K562 (cell line): ENCODE results near the gene SETD3. TPM values are rescaled to one million over a fixed set of nuclear protein-coding genes. Genes with fewer than 3 reads are reported as not detected.
A peak's percentile ranks its signal among the peaks of the same experiment; 100 is the strongest.

ENCODE experiments used
- ATAC-seq: fragments of 200-7000 bp; cut with Tn5 transposase; 3 replicates; pipeline ENCODE4 v1.9.1; 2020; ENCODE audit warnings: moderate library complexity
- BruUV-seq: library from RNA; stranded (reverse); fragments of 400-500 nt; replicated peaks from 2 replicates; lab custom pipeline; 2021; lab: Mats Ljungman, UMichigan
- CTCF ChIA-PET: fragments of 300-600 bp; formaldehyde crosslinking; extraction: SDS; loops from one replicate; lab custom pipeline; 2021; ENCODE audit warnings: low intra/inter-chr PET ratio; lab: Yijun Ruan, JAX
- POLR2A ChIA-PET: fragments of 300-600, 350-650 bp; sonication (Branson Sonifier 250); formaldehyde crosslinking; extraction: SDS; loops from one replicate; lab custom pipeline; 2021; ENCODE audit warnings: antibody characterized with exemption, inconsistent platforms; lab: Yijun Ruan, JAX
- DNase-seq, 4 experiments: peaks; one replicate each; pipeline versions ENCODE4 v3.0.0 to v3.0.0-alpha.2; 2011 to 2018; ENCODE audit warnings: low spot score in 3 of 4, mixed read lengths in 3 of 4; ENCODE audit errors: extremely low read depth in 1 of 4
- FAIRE-seq: peaks from 2 replicates; lab custom pipeline; 2011; peaks lifted over from hg19 to GRCh38; lab: Jason Lieb, UNC
- H2AFZ ChIP-seq: 2 replicates; pipeline ENCODE4 v1.6.0; 2011; ENCODE audit warnings: low read depth, low read length, control low read depth, inconsistent platforms
- H3K27ac ChIP-seq: fragments of 200-600 bp; 3 replicates; pipeline ENCODE4 v1.8.0; 2011; ENCODE audit warnings: low read depth, mild to moderate bottlenecking, control low read depth, inconsistent platforms, low read length, moderate library complexity, mixed read lengths; ENCODE audit errors: extremely low read depth
- H3K27me3 ChIP-seq, 2 experiments: fragments of 300-600 bp in 1 of 2; 2 replicates in 1 of 2; 3 replicates in 1 of 2; pipeline versions ENCODE4 v1.6.0 to v1.8.0; 2011; ENCODE audit warnings: inconsistent platforms in 2 of 2, low read length in 2 of 2, mild to moderate bottlenecking in 1 of 2, mixed read lengths in 1 of 2, moderate library complexity in 1 of 2; ENCODE audit not compliant: control insufficient read depth in 2 of 2, insufficient read depth in 2 of 2
- H3K36me3 ChIP-seq: fragments of 300-600 bp; 3 replicates; pipeline ENCODE4 v1.8.0; 2011; ENCODE audit warnings: mild to moderate bottlenecking, low read length, inconsistent platforms; ENCODE audit not compliant: control insufficient read depth, insufficient read depth
- H3K4me1 ChIP-seq, 2 experiments: fragments of 200-600 bp in 1 of 2; replicated peaks in 1 of 2; 2 replicates in 1 of 2; 3 replicates in 1 of 2; pipeline versions ENCODE4 v1.5.1 to v1.8.0; 2011; ENCODE audit warnings: inconsistent platforms in 2 of 2, low read length in 2 of 2, mild to moderate bottlenecking in 1 of 2, mixed read lengths in 1 of 2, moderate library complexity in 1 of 2; ENCODE audit not compliant: control insufficient read depth in 2 of 2, insufficient read depth in 2 of 2
- H3K4me2 ChIP-seq: 2 replicates; pipeline ENCODE4 v1.6.1; 2011; ENCODE audit warnings: low read length, control low read depth, inconsistent platforms, mixed read lengths; ENCODE audit not compliant: insufficient read depth
- H3K4me3 ChIP-seq: fragments of 200-600 bp; sonication (generic), shearing (Covaris generic); 2 replicates; pipeline ENCODE4 v1.5.1; 2016; ENCODE audit warnings: control low read depth, inconsistent platforms
- H3K79me2 ChIP-seq: fragments of 200-600 bp; 3 replicates; pipeline ENCODE4 v1.8.0; 2011; ENCODE audit warnings: low read length, inconsistent platforms; ENCODE audit not compliant: control insufficient read depth, insufficient read depth
- H3K9ac ChIP-seq, 2 experiments: 2 replicates each; pipeline versions ENCODE4 v1.6.0 to v1.6.1; 2011; ENCODE audit warnings: low read depth in 2 of 2, low read length in 2 of 2, control low read depth in 1 of 2, inconsistent platforms in 1 of 2, mild to moderate bottlenecking in 1 of 2, mixed read lengths in 1 of 2; ENCODE audit not compliant: insufficient read depth in 1 of 2
- H3K9me1 ChIP-seq: one replicate; pipeline ENCODE4 v1.6.0; 2011; ENCODE audit warnings: inconsistent platforms, mild to moderate bottlenecking, low read length, moderate library complexity; ENCODE audit not compliant: control insufficient read depth, insufficient read depth
- H3K9me3 ChIP-seq: replicated peaks from 2 replicates; pipeline ENCODE4 v1.5.1; 2011; ENCODE audit warnings: low read depth, low read length, inconsistent platforms; ENCODE audit not compliant: control insufficient read depth, insufficient read depth
- H4K20me1 ChIP-seq: replicated peaks from 2 replicates; pipeline ENCODE4 v1.6.1; 2011; ENCODE audit warnings: low read length, inconsistent platforms, mixed read lengths; ENCODE audit not compliant: control insufficient read depth, insufficient read depth
- ASH1L ChIP-seq: fragments of 450-650 bp; IDR thresholded peaks from 2 replicates; pipeline ENCODE4 v1.6.1; 2018; ENCODE audit warnings: borderline replicate concordance, mild to moderate bottlenecking, low read depth; ENCODE audit not compliant: partially characterized antibody
- CBX1 ChIP-seq: sonication (generic); IDR thresholded peaks from 2 replicates; pipeline ENCODE4 v1.6.1; 2016; ENCODE audit warnings: antibody characterized with exemption, low read depth, mild to moderate bottlenecking
- GATA2 ChIP-seq: sonication (generic); formaldehyde crosslinking; IDR thresholded peaks from 2 replicates; pipeline ENCODE4 v1.4.0; 2020; ENCODE audit warnings: mild to moderate bottlenecking, missing genetic modification reagents
- LCOR ChIP-seq: sonication (generic); formaldehyde crosslinking; IDR thresholded peaks from 2 replicates; pipeline ENCODE4 v1.8.0; 2022; ENCODE audit warnings: mild to moderate bottlenecking, missing genetic modification reagents
- MYBL2 ChIP-seq, 2 experiments: fragments of 450-650 bp in 1 of 2; sonication (generic) in 1 of 2; formaldehyde crosslinking in 1 of 2; IDR thresholded peaks; 2 replicates each; pipeline versions ENCODE4 v1.6.1 to v1.8.1; 2017 to 2022; ENCODE audit warnings: borderline replicate concordance in 1 of 2, inconsistent platforms in 1 of 2, low read depth in 1 of 2, mild to moderate bottlenecking in 1 of 2, missing genetic modification reagents in 1 of 2, moderate library complexity in 1 of 2
- WGBS: fragments of 100-300 bp; shearing (Covaris generic); methylation state at CpG from one replicate; pipeline ENCODE4 v1.1.6; 2016; ENCODE audit warnings: low coverage, mixed read lengths; ENCODE audit not compliant: insufficient coverage; ENCODE audit errors: missing lambda C conversion rate; 5-methylcytosine and 5-hydroxymethylcytosine counted together
- in situ Hi-C: fragments of 300-500 bp; cut with MboI; formaldehyde crosslinking; loops from 4 replicates; pipeline ENCODE4 v1.15.0; 2018; ENCODE audit warnings: inconsistent platforms, mixed read lengths
- intact Hi-C: fragments of 100-400 bp; cut with micrococcal nuclease; formaldehyde crosslinking; loops from 2 replicates; pipeline ENCODE4 v1.14.2; 2022
- polyA plus RNA-seq, 8 experiments: library from polyadenylated mRNA; depleted of rRNA in 4 of 8; stranded (reverse) in 5 of 8; unstranded in 3 of 8; fragments of >200 nt; fragmentation: Nextera tagmentation in 2 of 8; fragmentation: Illumina TruSeq in 1 of 8; extraction: Ambion mirVana in 2 of 8; extraction: Trizol in 1 of 8; gene quantifications; 2 replicates each; pipeline versions ENCODE4 v1.2.1 to v1.2.3, GENCODE V29; 2011 to 2014; ENCODE audit warnings: inconsistent platforms in 1 of 8, missing spikeins in 1 of 8
- total RNA-seq, 7 experiments: library from RNA; depleted of rRNA in 6 of 7; stranded (reverse); fragments of >200 nt in 6 of 7; fragmentation: Illumina TruSeq in 2 of 7; extraction: Trizol in 2 of 7; gene quantifications; 2 replicates each; pipeline versions ENCODE4 v1.2.1 to v1.2.3, GENCODE V29; 2011 to 2021; ENCODE audit warnings: low replicate concordance in 1 of 7
- TF ChIP-seq, protein P1 (sequence below): fragments of 250-450 bp; sonication (Bioruptor Pico); IDR thresholded peaks from 2 replicates; pipeline ENCODE4 v1.4.0; 2020; ENCODE audit warnings: borderline replicate concordance

SETD3 gene
- total and polyA plus RNA-seq, 9 of the 15 experiments (the other 6 are each of a cell fraction or from before 2014, with no cell fraction given), result 8.5 to 35.9 (median 26.5) TPM

DNA sequence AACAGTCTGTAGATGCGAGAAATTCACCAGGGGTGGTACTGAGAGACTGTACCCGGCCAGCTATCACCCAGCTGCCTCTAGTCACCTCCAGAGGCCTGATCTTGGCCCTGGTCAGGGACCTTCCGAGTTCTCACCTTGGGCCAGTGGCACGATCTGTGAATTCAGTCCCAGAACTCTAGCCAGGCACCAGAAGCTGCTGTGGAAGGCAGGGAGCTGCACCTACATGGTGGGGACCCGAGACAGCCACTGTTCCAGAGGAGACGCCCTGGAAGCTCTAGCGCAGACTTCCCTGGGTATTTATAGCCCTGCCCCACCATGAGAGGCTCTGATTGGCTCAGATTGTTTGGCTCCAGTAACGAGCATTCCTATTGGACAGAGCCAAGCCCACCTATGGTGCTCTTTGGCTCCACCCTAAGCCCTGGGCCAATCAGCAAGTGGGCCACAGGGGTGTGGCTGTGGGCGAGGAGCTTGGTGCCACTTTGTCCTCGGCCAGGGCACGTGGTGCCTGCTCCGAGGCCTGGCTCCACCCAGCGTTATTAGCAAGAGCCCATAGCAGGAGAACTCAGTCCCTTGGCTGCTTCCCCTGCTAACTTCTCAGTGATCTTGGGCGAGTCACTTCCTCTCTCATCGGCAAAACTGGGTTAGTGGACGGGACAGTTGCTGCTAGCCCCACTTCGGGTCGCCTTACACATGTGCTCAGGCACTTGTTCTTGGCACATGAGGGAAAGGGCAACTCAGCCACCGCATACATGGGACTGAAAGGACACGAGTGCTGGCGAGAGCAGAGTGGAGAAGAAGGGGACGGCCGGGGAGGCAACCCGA is 119.7 kb downstream of the SETD3 start (continued):
- TF ChIP-seq CBX1 (0 out of 2 replicates have a peak, but pooled peaks have one; percentile 44), LCOR (CRISPR knock-in tag) (peak; percentile 44; the same call in 1 of the 2 replicates), MYBL2 (IDR thresholded peaks at IDR 0.05; ENCODE audit: low read depth) (no peak), MYBL2 (CRISPR knock-in tag; IDR thresholded peaks at IDR 0.05; ENCODE audit: borderline replicate concordance) (no peak), ASH1L (peak; percentile 77)
- TF ChIP-seq, all 486 proteins: peak for 30

DNA sequence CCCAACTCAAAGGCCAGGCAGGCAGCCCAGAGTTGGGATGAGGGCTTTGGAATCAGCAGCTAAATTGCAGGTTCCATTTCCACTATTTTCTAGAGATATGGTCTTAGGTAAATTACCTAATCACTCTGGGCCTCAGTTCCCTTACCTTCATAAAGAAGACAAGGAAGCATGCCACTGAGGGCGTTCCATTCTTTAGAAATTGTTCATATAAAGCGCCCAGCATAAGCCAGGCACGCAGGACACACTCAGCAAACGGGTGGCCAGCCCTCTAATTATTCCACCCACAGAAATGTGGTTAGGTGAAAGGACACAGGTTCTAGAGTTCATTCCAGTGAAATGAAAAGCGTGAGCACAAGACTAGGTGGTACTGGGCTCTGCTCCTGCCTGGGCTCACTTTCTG is 120.8 kb downstream of the SETD3 start:
- Histone ChIP-seq H2AFZ (no peak overlapping the region), H3K27me3 (peaks cover 2 to 24% of the 10 kb centered on the region in 2 experiments; a peak in 2 of 5 replicates), H3K36me3 (no peaks in the 10 kb centered on the region), H3K4me2 (no peak overlapping the region), H3K9me3 (no peaks in the 10 kb centered on the region), H3K9ac (no peak overlapping the region), H3K4me1 (peaks cover 3 to 11% of the 10 kb centered on the region in 2 experiments; a peak in 3 of 5 replicates), H3K4me3 (no peak overlapping the region), H3K79me2 (no peaks in the 10 kb centered on the region), H3K27ac (no peak overlapping the region), H4K20me1 (no peaks in the 10 kb centered on the region; the same call in 1 of the 2 replicates), H3K9me1 (no peaks in the 10 kb centered on the region)
- ChIA-PET POLR2A (no interaction called here), CTCF (no interaction called here)
- DNase-seq (no peak), ATAC-seq (no peak), FAIRE-seq (no peak)
- no TSS peak for BruUV-seq
- intact Hi-C loops, result no loop called here
- WGBS, result 6% methylated on average over 5 of the region's 5 CpGs
- in situ Hi-C loops, result no loop called here
- no peak for TF ChIP-seq GATA2 (CRISPR knock-in tag)
- TF ChIP-seq, protein P1, sequence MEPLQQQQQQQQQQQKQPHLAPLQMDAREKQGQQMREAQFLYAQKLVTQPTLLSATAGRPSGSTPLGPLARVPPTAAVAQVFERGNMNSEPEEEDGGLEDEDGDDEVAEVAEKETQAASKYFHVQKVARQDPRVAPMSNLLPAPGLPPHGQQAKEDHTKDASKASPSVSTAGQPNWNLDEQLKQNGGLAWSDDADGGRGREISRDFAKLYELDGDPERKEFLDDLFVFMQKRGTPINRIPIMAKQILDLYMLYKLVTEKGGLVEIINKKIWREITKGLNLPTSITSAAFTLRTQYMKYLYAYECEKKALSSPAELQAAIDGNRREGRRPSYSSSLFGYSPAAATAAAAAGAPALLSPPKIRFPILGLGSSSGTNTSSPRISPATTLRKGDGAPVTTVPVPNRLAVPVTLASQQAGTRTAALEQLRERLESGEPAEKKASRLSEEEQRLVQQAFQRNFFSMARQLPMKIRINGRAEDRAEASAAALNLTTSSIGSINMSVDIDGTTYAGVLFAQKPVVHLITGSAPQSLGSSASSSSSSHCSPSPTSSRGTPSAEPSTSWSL (CRISPR knock-in tag), result no peak
